Neural cell (in vitro differentiated cells): ENCODE data around the gene USP40. TPM values are rescaled to one million over a fixed set of nuclear protein-coding genes. Genes with fewer than 3 reads are reported as not detected.

Source experiments
- H2AFZ ChIP-seq: fragments of 200-600, 300-800 bp; sonication (generic), shearing (Covaris generic); 2 replicates; pipeline ENCODE4 v1.6.0; 2014; ENCODE audit warnings: low read depth, mild to moderate bottlenecking, antibody characterized with exemption, low read length, moderate library complexity
- H3F3A ChIP-seq: fragments of 200-600 bp; shearing (Covaris generic); 2 replicates; pipeline ENCODE4 v1.6.1; 2016; ENCODE audit warnings: mild to moderate bottlenecking, moderate library complexity, mixed read lengths, antibody characterized with exemption, low read length; ENCODE audit not compliant: insufficient read depth, poor library complexity, severe bottlenecking
- H3K27ac ChIP-seq: fragments of 200-600, 300-800 bp; sonication (generic), shearing (Covaris generic); 2 replicates; pipeline ENCODE4 v1.5.1; 2014; ENCODE audit warnings: mild to moderate bottlenecking, low read length, moderate library complexity
- H3K27me3 ChIP-seq: fragments of 300-800, 200-600 bp; sonication (generic), shearing (Covaris generic); 2 replicates; pipeline ENCODE4 v1.6.0; 2014; ENCODE audit warnings: mild to moderate bottlenecking, low read depth, low read length, moderate library complexity; ENCODE audit not compliant: insufficient read depth
- H3K36me3 ChIP-seq: fragments of 300-800, 200-600 bp; sonication (generic), shearing (Covaris generic); 2 replicates; pipeline ENCODE4 v1.5.1; 2014; ENCODE audit warnings: mild to moderate bottlenecking, antibody characterized with exemption, low read length, moderate library complexity; ENCODE audit not compliant: insufficient read depth
- H3K4me2 ChIP-seq: fragments of 300-800, 200-600 bp; sonication (generic), shearing (Covaris generic); 2 replicates; pipeline ENCODE4 v1.6.0; 2014; ENCODE audit warnings: mild to moderate bottlenecking, low read length
- H3K4me3 ChIP-seq: fragments of 300-800, 200-600 bp; sonication (generic), shearing (Covaris generic); 2 replicates; pipeline ENCODE4 v1.5.1; 2014; ENCODE audit warnings: mild to moderate bottlenecking, low read length, moderate library complexity
- H3K79me2 ChIP-seq: fragments of 200-600 bp; shearing (Covaris generic); replicated peaks from 2 replicates; pipeline ENCODE4 v1.6.0; 2014; ENCODE audit warnings: mild to moderate bottlenecking, low read length, moderate library complexity; ENCODE audit not compliant: insufficient read depth
- H3K9ac ChIP-seq: fragments of 300-800, 200-600 bp; sonication (generic), shearing (Covaris generic); 2 replicates; pipeline ENCODE4 v1.6.1; 2016; ENCODE audit warnings: mild to moderate bottlenecking, low read length, mixed read lengths
- H3K9me2 ChIP-seq: fragments of 200-600 bp; shearing (Covaris generic); 2 replicates; pipeline ENCODE4 v1.6.1; 2016; ENCODE audit warnings: mild to moderate bottlenecking, low read length, mixed read lengths; ENCODE audit not compliant: insufficient read depth
- H3K9me3 ChIP-seq: fragments of 200-600, 300-800 bp; sonication (generic), shearing (Covaris generic); 2 replicates; pipeline ENCODE4 v1.6.1; 2016; ENCODE audit warnings: mild to moderate bottlenecking, mixed run types, low read length, moderate library complexity, mixed read lengths
- H4K20me1 ChIP-seq: fragments of 200-600 bp; shearing (Covaris generic); 2 replicates; pipeline ENCODE4 v1.6.1; 2016; ENCODE audit warnings: mild to moderate bottlenecking, mixed run types; ENCODE audit not compliant: insufficient read depth
- CTCF ChIP-seq: fragments of 450-650 bp; IDR thresholded peaks from 2 replicates; pipeline ENCODE4 v1.5.1; 2014; ENCODE audit warnings: antibody characterized with exemption, mild to moderate bottlenecking, moderate library complexity; ENCODE audit not compliant: poor library complexity, severe bottlenecking
- EP300 ChIP-seq: fragments of 450-650 bp; conservative IDR thresholded peaks from 2 replicates; pipeline ENCODE4 v1.6.1; 2014; ENCODE audit warnings: antibody characterized with exemption, mild to moderate bottlenecking, moderate library complexity; ENCODE audit not compliant: poor library complexity, severe bottlenecking
- EZH2 ChIP-seq: fragments of 200-600, 300-800 bp; shearing (Covaris generic), sonication (generic); IDR thresholded peaks from 2 replicates; pipeline ENCODE4 v1.6.1; 2014; ENCODE audit warnings: antibody characterized with exemption, low read length, borderline replicate concordance, mild to moderate bottlenecking; ENCODE audit not compliant: insufficient read depth, poor library complexity, severe bottlenecking
- MXI1 ChIP-seq: fragments of 450-650 bp; conservative IDR thresholded peaks from 2 replicates; pipeline ENCODE4 v1.6.1; 2014; ENCODE audit warnings: antibody characterized with exemption, mild to moderate bottlenecking; ENCODE audit not compliant: poor library complexity, severe bottlenecking
- POLR2AphosphoS5 ChIP-seq: IDR thresholded peaks from 2 replicates; pipeline ENCODE4 v1.6.1; 2012
- RAD21 ChIP-seq: fragments of 450-650 bp; conservative IDR thresholded peaks from 2 replicates; pipeline ENCODE4 v1.6.1; 2014; ENCODE audit warnings: antibody characterized with exemption, mild to moderate bottlenecking, moderate library complexity
- REST ChIP-seq: IDR thresholded peaks from 2 replicates; pipeline ENCODE4 v1.6.1; 2012; ENCODE audit warnings: borderline replicate concordance
- SMC3 ChIP-seq: fragments of 450-650 bp; conservative IDR thresholded peaks from 2 replicates; pipeline ENCODE4 v1.6.1; 2014; ENCODE audit warnings: antibody characterized with exemption, mild to moderate bottlenecking, moderate library complexity; ENCODE audit not compliant: poor library complexity
- TAF1 ChIP-seq: IDR thresholded peaks from 2 replicates; pipeline ENCODE4 v1.6.1; 2012; ENCODE audit warnings: low read depth
- polyA plus RNA-seq: library from polyadenylated mRNA; depleted of rRNA; stranded (reverse); fragments of >200 nt; gene quantifications from 2 replicates; pipeline ENCODE4 v1.2.3, GENCODE V29; 2014

Gene USP40
- polyA plus RNA-seq, 1 donor from 2014 or later: 33.3 TPM

- Histone ChIP-seq H3K79me2 (no peaks in the 10 kb centered on the region), H3K27ac (no peak overlapping the region), H3K9me2 (no peaks in the 10 kb centered on the region), H3K9me3 (no peaks in the 10 kb centered on the region), H3K9ac (no peak overlapping the region), H3K4me3 (no peak overlapping the region), H4K20me1 (no peaks in the 10 kb centered on the region), H2AFZ (no peak overlapping the region), H3K36me3 (no peaks in the 10 kb centered on the region), H3F3A (no peaks in the 10 kb centered on the region), H3K27me3 (no peaks in the 10 kb centered on the region), H3K4me2 (no peak overlapping the region)
- TF ChIP-seq SMC3: no peak
- no peak for TF ChIP-seq POLR2AphosphoS5
- no peak for TF ChIP-seq EZH2
- TF ChIP-seq MXI1: no peak
- no peak for TF ChIP-seq RAD21
Measured at GRCh38 chr2:233435436-233436190, 131.0 kb downstream of the USP40 start.

GRCh38 chr2:233434666-233435330 is 131.8 kb downstream of the USP40 start:
- Histone ChIP-seq H3K27me3 (no peaks in the 10 kb centered on the region), H3K27ac (no peak overlapping the region), H4K20me1 (no peaks in the 10 kb centered on the region), H3F3A (no peaks in the 10 kb centered on the region), H2AFZ (no peak overlapping the region), H3K4me3 (no peak overlapping the region), H3K9me2 (no peaks in the 10 kb centered on the region), H3K9me3 (no peaks in the 10 kb centered on the region), H3K9ac (no peak overlapping the region), H3K4me2 (no peak overlapping the region), H3K36me3 (no peaks in the 10 kb centered on the region), H3K79me2 (no peaks in the 10 kb centered on the region)
- TF ChIP-seq SMC3 (no peak), POLR2AphosphoS5 (no peak), MXI1 (no peak), RAD21 (no peak), TAF1 (no peak), EZH2 (no peak), CTCF (no peak), EP300 (no peak), REST (no peak)
